Peyer's patch (tissue), 4 donors: Measurements from ENCODE around the gene RNGTT.

ENCODE experiments used
- POLR2A ChIP-seq, 2 donors: fragments of 450-650 bp; IDR thresholded peaks; one replicate each; pipeline ENCODE4 v1.5.1; 2017; ENCODE audit warnings: antibody characterized with exemption in 2 of 2, mild to moderate bottlenecking in 2 of 2, moderate library complexity in 2 of 2
- TF ChIP-seq, protein P1 (sequence below), 6 experiments: fragments of 450-650 bp in 4 of 6; fragments of 200-600 bp in 2 of 6; sonication (generic) in 1 of 6; IDR thresholded peaks; one replicate each; pipeline ENCODE4 v1.5.1; 2017 to 2019; ENCODE audit warnings: antibody characterized with exemption in 6 of 6, mild to moderate bottlenecking in 3 of 6, moderate library complexity in 1 of 6

- TF ChIP-seq, protein P1, sequence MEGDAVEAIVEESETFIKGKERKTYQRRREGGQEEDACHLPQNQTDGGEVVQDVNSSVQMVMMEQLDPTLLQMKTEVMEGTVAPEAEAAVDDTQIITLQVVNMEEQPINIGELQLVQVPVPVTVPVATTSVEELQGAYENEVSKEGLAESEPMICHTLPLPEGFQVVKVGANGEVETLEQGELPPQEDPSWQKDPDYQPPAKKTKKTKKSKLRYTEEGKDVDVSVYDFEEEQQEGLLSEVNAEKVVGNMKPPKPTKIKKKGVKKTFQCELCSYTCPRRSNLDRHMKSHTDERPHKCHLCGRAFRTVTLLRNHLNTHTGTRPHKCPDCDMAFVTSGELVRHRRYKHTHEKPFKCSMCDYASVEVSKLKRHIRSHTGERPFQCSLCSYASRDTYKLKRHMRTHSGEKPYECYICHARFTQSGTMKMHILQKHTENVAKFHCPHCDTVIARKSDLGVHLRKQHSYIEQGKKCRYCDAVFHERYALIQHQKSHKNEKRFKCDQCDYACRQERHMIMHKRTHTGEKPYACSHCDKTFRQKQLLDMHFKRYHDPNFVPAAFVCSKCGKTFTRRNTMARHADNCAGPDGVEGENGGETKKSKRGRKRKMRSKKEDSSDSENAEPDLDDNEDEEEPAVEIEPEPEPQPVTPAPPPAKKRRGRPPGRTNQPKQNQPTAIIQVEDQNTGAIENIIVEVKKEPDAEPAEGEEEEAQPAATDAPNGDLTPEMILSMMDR (IDR thresholded peaks at IDR 0.05), result no peak
- no peak for TF ChIP-seq POLR2A (IDR thresholded peaks at IDR 0.05)
Observed at GRCh38 chr6:88843040-88843439, 120.4 kb downstream of the RNGTT start.
